ENCODE results near the gene SV2C. TPM values are rescaled to one million over a fixed set of nuclear protein-coding genes. Genes with fewer than 3 reads are reported as not detected.
"Not testable (repeated sequence)": the region's sequence is repeated elsewhere in the genome, so short reads cannot be mapped to it uniquely, and the experiment has no call there.

The SV2C gene
- total RNA-seq, 2 experiments from 2014 or later: not detected

- peaks cover 24% of the 10 kb centered on the region for H3K4me1 Mint-ChIP-seq
- H3K4me3 Mint-ChIP-seq: peak overlapping the region; percentile 71
- H3K27ac Mint-ChIP-seq: no peak overlapping the region
- H3K27me3 Mint-ChIP-seq: peaks cover 79% of the 10 kb centered on the region
- no peaks in the 10 kb centered on the region for H3K36me3 Mint-ChIP-seq
- no peaks in the 10 kb centered on the region for H3K9me3 Mint-ChIP-seq
- peak; percentile 16 for DNase-seq
Observed at GRCh38 chr5:76083555-76084495, 642 bp downstream of the SV2C start.

- Mint-ChIP-seq H3K4me1 (peaks cover 24% of the 10 kb centered on the region), H3K27me3 (peaks cover 81% of the 10 kb centered on the region), H3K36me3 (no peaks in the 10 kb centered on the region), H3K4me3 (peak overlapping the region; percentile 71), H3K27ac (no peak overlapping the region), H3K9me3 (no peaks in the 10 kb centered on the region)
- DNase-seq: peak; percentile 21
Observed at GRCh38 chr5:76084496-76085242, 1.5 kb downstream of the SV2C start.

- no peak for DNase-seq
- peaks cover 24% of the 10 kb centered on the region for H3K4me1 Mint-ChIP-seq
- H3K27me3 Mint-ChIP-seq: peaks cover 79% of the 10 kb centered on the region
- H3K36me3 Mint-ChIP-seq: no peaks in the 10 kb centered on the region
- H3K27ac Mint-ChIP-seq: no peak overlapping the region
- H3K9me3 Mint-ChIP-seq: no peaks in the 10 kb centered on the region
- peak overlapping the region; percentile 58 for H3K4me3 Mint-ChIP-seq
Observed at GRCh38 chr5:76085243-76085579, 2.0 kb downstream of the SV2C start.

- H3K27me3 Mint-ChIP-seq: peaks cover 70% of the 10 kb centered on the region
- H3K9me3 Mint-ChIP-seq: no peaks in the 10 kb centered on the region
- H3K4me3 Mint-ChIP-seq: no peak overlapping the region
- H3K36me3 Mint-ChIP-seq: no peaks in the 10 kb centered on the region
- peaks cover 24% of the 10 kb centered on the region for H3K4me1 Mint-ChIP-seq
- no peak for DNase-seq
- H3K27ac Mint-ChIP-seq: no peak overlapping the region
Observed at GRCh38 chr5:76086095-76086494, 2.9 kb downstream of the SV2C start.

DNA sequence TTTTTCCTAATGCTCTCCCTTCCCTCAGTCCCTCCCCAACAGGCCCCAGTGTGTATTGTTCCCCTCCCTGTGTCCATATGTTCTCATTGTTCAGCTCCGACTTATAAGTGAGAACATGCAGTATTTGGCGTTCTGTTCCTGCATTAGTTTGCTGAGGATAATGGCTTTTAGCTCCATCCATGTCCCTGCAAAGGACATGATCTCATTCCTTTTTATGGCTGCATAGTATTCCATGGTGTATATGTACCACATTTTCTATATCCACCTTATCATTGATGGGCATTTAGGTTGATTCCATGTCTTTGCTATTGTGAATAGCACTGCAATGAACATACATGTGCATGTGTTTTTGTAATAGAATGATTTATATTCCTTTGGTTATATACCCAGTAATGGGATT is 6.0 kb downstream of the SV2C start:
- not testable (repeated sequence) for H3K9me3 Mint-ChIP-seq, H3K4me3 Mint-ChIP-seq, H3K4me1 Mint-ChIP-seq, DNase-seq, H3K27ac Mint-ChIP-seq, H3K36me3 Mint-ChIP-seq
- peaks cover 42% of the 10 kb centered on the region for H3K27me3 Mint-ChIP-seq

GRCh38 chr5:76091351-76091750 is 8.2 kb downstream of the SV2C start:
- Mint-ChIP-seq H3K4me3 (no peak overlapping the region), H3K4me1 (no peaks in the 10 kb centered on the region), H3K36me3 (no peaks in the 10 kb centered on the region), H3K27me3 (peaks cover 36% of the 10 kb centered on the region), H3K9me3 (no peaks in the 10 kb centered on the region), H3K27ac (no peak overlapping the region)
- DNase-seq: no peak

DNA sequence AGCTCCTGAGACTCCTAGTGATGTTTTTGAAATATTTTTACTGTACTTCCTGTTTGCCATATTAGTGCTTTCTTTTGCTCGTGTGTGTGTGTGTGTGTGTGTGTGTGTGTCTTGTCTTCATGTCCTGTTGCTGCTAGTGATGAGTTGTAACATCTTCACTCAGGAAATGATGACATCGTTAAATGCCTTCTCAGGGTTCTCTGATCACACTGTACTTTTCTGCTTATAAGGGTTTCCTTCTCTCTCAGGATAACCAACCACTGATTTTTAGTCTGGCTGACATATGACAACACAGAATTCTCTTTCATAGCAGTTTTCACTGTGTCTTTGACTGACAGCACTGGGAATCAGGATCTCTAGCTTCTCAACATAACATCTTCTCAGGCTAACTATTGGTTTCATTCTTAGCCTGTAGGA is 16.1 kb downstream of the SV2C start:
- H3K27ac Mint-ChIP-seq: peak overlapping the region; percentile 54
- peak overlapping the region; percentile 26 for H3K4me3 Mint-ChIP-seq
- DNase-seq: peak; percentile 19
- peaks cover 10% of the 10 kb centered on the region for H3K4me1 Mint-ChIP-seq
- no peaks in the 10 kb centered on the region for H3K9me3 Mint-ChIP-seq
- peaks cover 33% of the 10 kb centered on the region for H3K27me3 Mint-ChIP-seq
- no peaks in the 10 kb centered on the region for H3K36me3 Mint-ChIP-seq

DNA sequence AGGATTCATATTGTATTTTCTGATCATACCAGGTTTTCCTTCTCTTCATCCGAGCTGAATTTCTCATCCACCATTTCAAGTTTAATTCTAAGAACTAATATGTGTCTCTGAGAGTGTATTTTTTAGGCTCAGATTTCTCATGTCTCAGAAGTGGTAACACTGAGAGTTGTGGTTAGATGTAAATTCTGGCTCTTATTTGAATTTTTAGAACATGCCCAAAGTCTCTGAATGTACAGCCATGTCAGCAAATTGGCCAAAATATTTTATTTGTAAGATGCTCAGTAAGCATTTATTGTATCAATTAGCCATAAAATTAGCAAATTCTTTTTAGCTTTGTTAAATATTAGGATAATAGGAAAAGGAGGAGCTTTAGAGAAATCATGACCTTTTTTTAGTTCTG is 16.6 kb downstream of the SV2C start:
- H3K36me3 Mint-ChIP-seq: no peaks in the 10 kb centered on the region
- H3K27ac Mint-ChIP-seq: peak overlapping the region; percentile 54
- H3K4me1 Mint-ChIP-seq: peaks cover 10% of the 10 kb centered on the region
- H3K9me3 Mint-ChIP-seq: no peaks in the 10 kb centered on the region
- H3K27me3 Mint-ChIP-seq: peaks cover 29% of the 10 kb centered on the region
- H3K4me3 Mint-ChIP-seq: peak overlapping the region; percentile 26
- no peak for DNase-seq

GRCh38 chr5:76104027-76104426 is 20.8 kb downstream of the SV2C start:
- H3K4me3 Mint-ChIP-seq: no peak overlapping the region
- no peaks in the 10 kb centered on the region for H3K36me3 Mint-ChIP-seq
- H3K27ac Mint-ChIP-seq: no peak overlapping the region
- H3K4me1 Mint-ChIP-seq: peaks cover 9% of the 10 kb centered on the region
- DNase-seq: peak; percentile 10
- H3K9me3 Mint-ChIP-seq: no peaks in the 10 kb centered on the region
- peaks cover 33% of the 10 kb centered on the region for H3K27me3 Mint-ChIP-seq

DNA sequence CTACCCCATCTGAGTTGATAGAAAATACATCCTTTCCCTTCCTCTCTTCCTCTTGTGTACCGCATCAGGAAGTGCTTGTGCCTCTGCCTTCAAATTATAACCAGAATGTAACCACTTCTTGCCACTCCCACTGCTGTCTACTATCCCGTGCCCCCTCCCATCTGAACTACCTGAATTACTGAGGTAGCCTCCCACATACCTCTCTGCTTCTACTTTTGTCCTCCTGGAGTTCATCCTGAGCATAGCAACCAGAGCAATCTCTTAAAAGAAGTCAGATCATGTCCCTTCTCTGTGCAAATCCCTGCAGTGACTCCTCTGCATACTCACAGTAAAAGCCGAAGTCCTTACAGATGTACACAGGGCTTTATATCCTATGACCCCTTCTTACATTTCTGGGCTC is 23.0 kb downstream of the SV2C start:
- peaks cover 41% of the 10 kb centered on the region for H3K27me3 Mint-ChIP-seq
- no peaks in the 10 kb centered on the region for H3K9me3 Mint-ChIP-seq
- no peak overlapping the region for H3K27ac Mint-ChIP-seq
- H3K36me3 Mint-ChIP-seq: no peaks in the 10 kb centered on the region
- no peak for DNase-seq
- H3K4me3 Mint-ChIP-seq: no peak overlapping the region
- H3K4me1 Mint-ChIP-seq: no peaks in the 10 kb centered on the region

GRCh38 chr5:76111477-76112174 is 28.4 kb downstream of the SV2C start:
- no peaks in the 10 kb centered on the region for H3K9me3 Mint-ChIP-seq
- no peak overlapping the region for H3K27ac Mint-ChIP-seq
- H3K36me3 Mint-ChIP-seq: no peaks in the 10 kb centered on the region
- H3K4me3 Mint-ChIP-seq: no peak overlapping the region
- H3K27me3 Mint-ChIP-seq: peaks cover 35% of the 10 kb centered on the region
- no peaks in the 10 kb centered on the region for H3K4me1 Mint-ChIP-seq
- DNase-seq: no peak

- no peak for DNase-seq
- Mint-ChIP-seq H3K9me3 (no peaks in the 10 kb centered on the region), H3K36me3 (no peaks in the 10 kb centered on the region), H3K4me3 (no peak overlapping the region), H3K4me1 (no peaks in the 10 kb centered on the region), H3K27me3 (peaks cover 29% of the 10 kb centered on the region), H3K27ac (no peak overlapping the region)
Observed at GRCh38 chr5:76113103-76113502, 29.9 kb downstream of the SV2C start.

DNA sequence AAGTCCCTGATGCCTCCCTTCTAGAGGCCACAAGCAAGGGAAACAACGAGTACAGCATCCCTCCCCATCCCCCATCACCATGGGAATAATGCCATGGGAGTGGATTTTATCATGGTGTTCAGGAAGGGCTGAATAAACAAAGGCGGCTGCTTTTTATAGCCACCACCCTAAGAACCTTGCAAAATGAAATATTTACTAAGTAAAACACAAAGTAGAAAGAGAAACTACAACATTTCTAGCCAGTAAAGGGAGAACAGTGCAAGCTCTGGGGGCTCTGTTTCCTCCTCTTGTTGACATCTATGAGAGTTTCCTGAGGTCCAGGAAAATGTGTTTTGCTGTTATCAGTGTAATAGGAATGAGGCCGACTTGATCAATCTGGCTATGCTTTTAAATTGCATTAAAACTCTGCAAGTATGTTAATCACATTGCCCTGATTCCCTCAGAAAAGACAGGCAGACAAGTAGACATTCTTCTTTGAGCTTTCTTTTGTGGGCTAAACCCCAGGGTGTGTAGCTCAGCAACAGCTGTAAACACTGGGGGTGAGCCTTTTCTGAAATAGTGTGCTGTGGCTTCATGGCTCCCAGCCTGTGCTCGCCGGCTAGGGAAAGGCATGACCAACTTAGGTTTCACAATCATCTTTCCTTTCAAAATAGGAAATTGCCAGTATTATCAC is 31.1 kb downstream of the SV2C start:
- Mint-ChIP-seq H3K36me3 (no peaks in the 10 kb centered on the region), H3K27me3 (peaks cover 30% of the 10 kb centered on the region), H3K27ac (no peak overlapping the region), H3K4me3 (no peak overlapping the region), H3K9me3 (no peaks in the 10 kb centered on the region), H3K4me1 (no peaks in the 10 kb centered on the region)
- DNase-seq: no peak

DNA sequence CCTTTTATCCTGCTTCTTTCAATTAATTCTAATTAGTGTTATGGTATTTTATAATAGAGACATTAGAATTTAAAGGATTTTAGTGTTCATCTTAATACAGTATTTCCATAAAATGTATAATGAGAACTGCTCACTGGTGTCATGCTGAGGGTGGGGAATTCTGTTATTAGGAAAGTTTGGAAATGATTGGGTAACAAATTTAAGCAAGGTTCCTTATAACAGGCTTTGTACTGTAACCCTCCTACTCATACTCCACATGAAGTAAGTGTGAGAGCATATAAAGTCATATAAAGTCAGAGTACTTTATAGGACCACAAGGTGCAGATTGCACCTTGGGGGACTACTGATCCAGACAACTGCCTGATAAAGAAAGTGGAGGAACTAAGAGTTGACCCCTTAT is 42.2 kb downstream of the SV2C start:
- no peak for DNase-seq
- Mint-ChIP-seq H3K27me3 (peaks cover 12% of the 10 kb centered on the region), H3K4me3 (no peak overlapping the region), H3K36me3 (no peaks in the 10 kb centered on the region), H3K27ac (no peak overlapping the region), H3K4me1 (no peaks in the 10 kb centered on the region), H3K9me3 (no peaks in the 10 kb centered on the region)

DNA sequence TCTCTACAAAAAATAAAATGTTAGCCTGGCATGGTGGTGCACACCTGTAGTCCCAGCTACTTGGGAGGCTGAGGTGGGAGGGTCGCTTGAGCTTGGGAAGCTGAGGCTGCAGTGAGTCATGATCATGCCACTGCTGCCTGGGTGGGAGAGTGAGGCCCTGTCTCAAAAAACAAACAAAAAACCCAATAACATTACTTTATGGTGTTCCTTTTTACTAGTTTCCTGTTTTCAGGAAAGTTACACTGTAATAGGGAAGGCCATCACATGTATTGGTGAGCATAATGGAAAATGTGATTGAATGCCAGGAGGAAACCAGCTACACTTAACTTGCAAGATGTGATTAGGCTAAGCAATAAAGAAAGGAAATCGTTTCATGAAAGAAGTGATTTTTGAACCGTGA is 42.7 kb downstream of the SV2C start:
- Mint-ChIP-seq H3K9me3 (no peaks in the 10 kb centered on the region), H3K27ac (no peak overlapping the region), H3K4me1 (no peaks in the 10 kb centered on the region), H3K36me3 (no peaks in the 10 kb centered on the region), H3K27me3 (peaks cover 17% of the 10 kb centered on the region), H3K4me3 (no peak overlapping the region)
- no peak for DNase-seq

All from activated naive CD8-positive, alpha-beta T cell treated with anti-CD3 and anti-CD28 coated beads for 36 hours (primary cell).